ENCODE data around the gene MRPL28. TPM values are rescaled to one million over a fixed set of nuclear protein-coding genes. Genes with fewer than 3 reads are reported as not detected.

The MRPL28 gene
- total and polyA plus RNA-seq, 2 experiments from 2014 or later: 88.1 to 126 TPM

DNA sequence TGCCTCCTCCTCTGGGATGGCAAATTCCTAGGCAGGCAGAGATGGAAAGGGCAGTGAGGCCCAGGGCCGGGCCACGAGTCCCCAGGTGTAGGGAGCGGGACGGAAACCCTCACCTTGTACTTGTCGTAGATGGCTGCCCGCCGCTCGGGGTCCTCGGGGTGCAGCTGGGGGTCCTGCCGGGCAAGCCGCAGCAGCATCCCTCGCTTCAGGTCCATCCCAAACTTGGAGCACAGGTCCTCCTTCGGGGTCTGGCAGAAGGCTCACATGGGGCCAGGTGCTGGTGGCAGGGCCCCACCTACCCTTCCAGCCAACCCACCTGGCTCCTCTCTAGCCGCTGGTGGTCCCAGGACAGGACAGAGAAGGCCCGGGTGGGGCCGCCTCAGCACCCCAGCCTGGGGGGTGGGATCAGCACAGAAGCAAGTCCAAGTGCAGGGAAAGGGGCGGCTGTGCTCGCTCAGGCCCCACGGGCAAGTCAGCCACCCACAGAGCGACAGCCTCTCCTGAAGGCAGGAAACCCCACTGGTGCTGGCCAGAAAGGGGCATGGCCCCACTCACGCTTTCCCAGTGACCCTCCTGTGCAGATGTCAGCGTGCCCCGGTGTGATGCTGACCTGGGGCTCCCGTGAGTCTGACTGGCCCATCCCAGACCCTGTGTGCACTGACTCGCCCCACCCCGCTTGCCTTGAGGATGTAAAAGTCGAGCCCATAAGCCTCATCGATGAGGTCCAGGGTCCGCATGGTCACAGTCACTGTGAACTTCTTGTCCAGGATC lies 1.8 kb downstream of the MRPL28 start:
- Histone ChIP-seq H3K4me2 (no peak overlapping the region), H3K36me3 (replicated peaks; ENCODE audit: insufficient read depth, low read depth) (no peaks in the 10 kb centered on the region), H3K4me1 (ENCODE audit: insufficient read depth) (peaks cover 4% of the 10 kb centered on the region), H3K27ac (no peak overlapping the region), H3K4me3 (no peak overlapping the region), H2AFZ (no peak overlapping the region), H3K9me3 (ENCODE audit: low read depth) (no peaks in the 10 kb centered on the region), H4K20me1 (ENCODE audit: insufficient read depth, poor library complexity, severe bottlenecking) (no peaks in the 10 kb centered on the region), H3K79me2 (peaks cover 4% of the 10 kb centered on the region), H3K27me3 (no peaks in the 10 kb centered on the region), H3K9me2 (replicated peaks; ENCODE audit: insufficient read depth) (no peaks in the 10 kb centered on the region)
- TF ChIP-seq, protein P1, sequence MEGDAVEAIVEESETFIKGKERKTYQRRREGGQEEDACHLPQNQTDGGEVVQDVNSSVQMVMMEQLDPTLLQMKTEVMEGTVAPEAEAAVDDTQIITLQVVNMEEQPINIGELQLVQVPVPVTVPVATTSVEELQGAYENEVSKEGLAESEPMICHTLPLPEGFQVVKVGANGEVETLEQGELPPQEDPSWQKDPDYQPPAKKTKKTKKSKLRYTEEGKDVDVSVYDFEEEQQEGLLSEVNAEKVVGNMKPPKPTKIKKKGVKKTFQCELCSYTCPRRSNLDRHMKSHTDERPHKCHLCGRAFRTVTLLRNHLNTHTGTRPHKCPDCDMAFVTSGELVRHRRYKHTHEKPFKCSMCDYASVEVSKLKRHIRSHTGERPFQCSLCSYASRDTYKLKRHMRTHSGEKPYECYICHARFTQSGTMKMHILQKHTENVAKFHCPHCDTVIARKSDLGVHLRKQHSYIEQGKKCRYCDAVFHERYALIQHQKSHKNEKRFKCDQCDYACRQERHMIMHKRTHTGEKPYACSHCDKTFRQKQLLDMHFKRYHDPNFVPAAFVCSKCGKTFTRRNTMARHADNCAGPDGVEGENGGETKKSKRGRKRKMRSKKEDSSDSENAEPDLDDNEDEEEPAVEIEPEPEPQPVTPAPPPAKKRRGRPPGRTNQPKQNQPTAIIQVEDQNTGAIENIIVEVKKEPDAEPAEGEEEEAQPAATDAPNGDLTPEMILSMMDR (IDR thresholded peaks at IDR 0.05; ENCODE audit: poor library complexity): no peak
- TF ChIP-seq EZH2phosphoT487 (IDR thresholded peaks at IDR 0.05; ENCODE audit: low read depth, severe bottlenecking, unreplicated experiment): no peak
- no peak for TF ChIP-seq EZH2 (IDR thresholded peaks at IDR 0.05; ENCODE audit: borderline replicate concordance)
- 95% methylated on average over 29 of the region's 29 CpGs for WGBS (ENCODE audit: low lambda C conversion rate, missing lambda C conversion rate)
- no peak for DNase-seq (ENCODE audit: low spot score)

DNA sequence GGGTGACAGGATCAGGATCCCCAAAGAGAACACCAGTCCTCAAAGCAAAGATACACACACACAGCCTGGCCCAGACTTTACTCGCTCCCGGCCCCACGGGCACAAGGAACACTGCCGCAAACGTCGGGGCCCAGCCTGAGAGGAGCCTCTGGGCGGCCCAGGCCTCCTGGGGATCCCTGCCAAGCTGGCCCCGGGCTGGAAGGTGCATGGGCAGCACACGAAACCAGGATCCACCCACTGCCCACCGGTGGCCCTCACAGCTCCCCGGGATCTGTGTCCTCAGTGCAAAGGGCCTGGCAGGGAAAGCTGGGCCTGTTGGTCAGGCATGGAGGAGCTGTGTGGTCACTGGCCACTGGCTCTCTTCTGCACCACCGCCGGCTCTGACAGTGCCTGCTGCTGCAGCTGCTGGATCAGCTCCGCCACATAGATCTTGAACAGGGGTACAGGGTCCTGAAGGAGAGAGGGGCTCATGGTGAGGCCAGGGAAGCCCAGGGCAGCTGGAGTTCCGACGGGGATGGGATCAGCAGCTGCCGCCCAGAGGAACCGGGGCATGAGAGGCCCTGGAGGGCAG lies 2.9 kb downstream of the MRPL28 start:
- no peak overlapping the region for H2AFZ ChIP-seq

DNA sequence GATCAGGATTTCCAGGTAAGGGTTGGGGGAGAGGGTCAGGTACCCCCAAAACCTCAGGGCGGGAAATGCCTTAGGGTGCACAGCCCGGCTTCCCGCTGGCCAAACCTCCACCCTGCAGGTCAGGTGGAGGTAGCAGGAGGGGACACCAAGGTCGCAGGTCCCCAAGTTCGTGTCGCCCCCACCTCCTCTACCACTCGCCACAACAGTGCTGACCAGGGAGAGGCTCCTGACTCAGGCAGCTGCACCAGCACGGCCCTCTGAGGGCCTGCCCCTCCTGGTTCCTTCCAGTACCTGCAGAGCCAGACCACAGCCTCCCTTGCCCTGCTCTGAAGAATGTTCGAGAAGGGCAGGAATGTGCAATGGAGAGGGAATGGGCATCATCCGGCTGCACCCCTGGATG lies 3.9 kb downstream of the MRPL28 start:
- H3K9me3 ChIP-seq (ENCODE audit: low read depth): no peaks in the 10 kb centered on the region
- no peaks in the 10 kb centered on the region for H4K20me1 ChIP-seq (ENCODE audit: insufficient read depth, poor library complexity, severe bottlenecking)
- no peaks in the 10 kb centered on the region for H3K9me2 ChIP-seq (replicated peaks; ENCODE audit: insufficient read depth)
- no peak overlapping the region for H3K4me3 ChIP-seq
- TF ChIP-seq EZH2 (IDR thresholded peaks at IDR 0.05; ENCODE audit: borderline replicate concordance) (no peak), EZH2phosphoT487 (IDR thresholded peaks at IDR 0.05; ENCODE audit: low read depth, severe bottlenecking, unreplicated experiment) (no peak)
- TF ChIP-seq, protein P1 (IDR thresholded peaks at IDR 0.05; ENCODE audit: poor library complexity): no peak
- H3K4me1 ChIP-seq (ENCODE audit: insufficient read depth): peaks cover 4% of the 10 kb centered on the region
- 92% methylated on average over 10 of the region's 10 CpGs for WGBS (ENCODE audit: low lambda C conversion rate, missing lambda C conversion rate)
- H3K27ac ChIP-seq: no peak overlapping the region
- H3K36me3 ChIP-seq (replicated peaks; ENCODE audit: insufficient read depth, low read depth): no peaks in the 10 kb centered on the region
- H2AFZ ChIP-seq: no peak overlapping the region
- H3K4me2 ChIP-seq: no peak overlapping the region
- no peaks in the 10 kb centered on the region for H3K27me3 ChIP-seq
- no peak for DNase-seq (ENCODE audit: low spot score)
- peaks cover 4% of the 10 kb centered on the region for H3K79me2 ChIP-seq

More for the DNA sequence above, 2.9 kb downstream of the MRPL28 start:
- Histone ChIP-seq H4K20me1 (ENCODE audit: insufficient read depth, poor library complexity, severe bottlenecking) (no peaks in the 10 kb centered on the region), H3K9me3 (ENCODE audit: low read depth) (no peaks in the 10 kb centered on the region), H3K9me2 (replicated peaks; ENCODE audit: insufficient read depth) (no peaks in the 10 kb centered on the region), H3K36me3 (replicated peaks; ENCODE audit: insufficient read depth, low read depth) (no peaks in the 10 kb centered on the region), H3K4me1 (ENCODE audit: insufficient read depth) (peaks cover 4% of the 10 kb centered on the region), H3K4me2 (no peak overlapping the region), H3K79me2 (peaks cover 4% of the 10 kb centered on the region), H3K27ac (no peak overlapping the region), H3K4me3 (no peak overlapping the region), H3K27me3 (no peaks in the 10 kb centered on the region)
- no peak for DNase-seq (ENCODE audit: low spot score)
- TF ChIP-seq, protein P1 (IDR thresholded peaks at IDR 0.05; ENCODE audit: poor library complexity): no peak
- no peak for TF ChIP-seq EZH2phosphoT487 (IDR thresholded peaks at IDR 0.05; ENCODE audit: low read depth, severe bottlenecking, unreplicated experiment)
- no peak for TF ChIP-seq EZH2 (IDR thresholded peaks at IDR 0.05; ENCODE audit: borderline replicate concordance)
- WGBS (ENCODE audit: low lambda C conversion rate, missing lambda C conversion rate): 98% methylated on average over 18 of the region's 18 CpGs

All from hepatocyte (in vitro differentiated cells).